K562 (cell line): Measurements from ENCODE around the gene HAPLN2. TPM values are rescaled to one million over a fixed set of nuclear protein-coding genes. Genes with fewer than 3 reads are reported as not detected.

Experiments used
- ATAC-seq: fragments of 200-7000 bp; cut with Tn5 transposase; 3 replicates; pipeline ENCODE4 v1.9.1; 2020; ENCODE audit warnings: moderate library complexity
- BruUV-seq: library from RNA; stranded (reverse); fragments of 400-500 nt; replicated peaks from 2 replicates; lab custom pipeline; 2021; lab: Mats Ljungman, UMichigan
- CTCF ChIA-PET: fragments of 300-600 bp; formaldehyde crosslinking; extraction: SDS; loops from one replicate; lab custom pipeline; 2021; ENCODE audit warnings: low intra/inter-chr PET ratio; lab: Yijun Ruan, JAX
- POLR2A ChIA-PET: fragments of 300-600, 350-650 bp; sonication (Branson Sonifier 250); formaldehyde crosslinking; extraction: SDS; loops from one replicate; lab custom pipeline; 2021; ENCODE audit warnings: antibody characterized with exemption, inconsistent platforms; lab: Yijun Ruan, JAX
- DNase-seq, 4 experiments: peaks; one replicate each; pipeline versions ENCODE4 v3.0.0 to v3.0.0-alpha.2; 2011 to 2018; ENCODE audit warnings: low spot score in 3 of 4, mixed read lengths in 3 of 4; ENCODE audit errors: extremely low read depth in 1 of 4
- FAIRE-seq: peaks from 2 replicates; lab custom pipeline; 2011; peaks lifted over from hg19 to GRCh38; lab: Jason Lieb, UNC
- H2AFZ ChIP-seq: 2 replicates; pipeline ENCODE4 v1.6.0; 2011; ENCODE audit warnings: low read depth, low read length, control low read depth, inconsistent platforms
- H3K27ac ChIP-seq: fragments of 200-600 bp; 3 replicates; pipeline ENCODE4 v1.8.0; 2011; ENCODE audit warnings: low read depth, mild to moderate bottlenecking, control low read depth, inconsistent platforms, low read length, moderate library complexity, mixed read lengths; ENCODE audit errors: extremely low read depth
- H3K27me3 ChIP-seq, 2 experiments: fragments of 300-600 bp in 1 of 2; 2 replicates in 1 of 2; 3 replicates in 1 of 2; pipeline versions ENCODE4 v1.6.0 to v1.8.0; 2011; ENCODE audit warnings: inconsistent platforms in 2 of 2, low read length in 2 of 2, mild to moderate bottlenecking in 1 of 2, mixed read lengths in 1 of 2, moderate library complexity in 1 of 2; ENCODE audit not compliant: control insufficient read depth in 2 of 2, insufficient read depth in 2 of 2
- H3K36me3 ChIP-seq: fragments of 300-600 bp; 3 replicates; pipeline ENCODE4 v1.8.0; 2011; ENCODE audit warnings: mild to moderate bottlenecking, low read length, inconsistent platforms; ENCODE audit not compliant: control insufficient read depth, insufficient read depth
- H3K4me1 ChIP-seq, 2 experiments: fragments of 200-600 bp in 1 of 2; replicated peaks in 1 of 2; 2 replicates in 1 of 2; 3 replicates in 1 of 2; pipeline versions ENCODE4 v1.5.1 to v1.8.0; 2011; ENCODE audit warnings: inconsistent platforms in 2 of 2, low read length in 2 of 2, mild to moderate bottlenecking in 1 of 2, mixed read lengths in 1 of 2, moderate library complexity in 1 of 2; ENCODE audit not compliant: control insufficient read depth in 2 of 2, insufficient read depth in 2 of 2
- H3K4me2 ChIP-seq: 2 replicates; pipeline ENCODE4 v1.6.1; 2011; ENCODE audit warnings: low read length, control low read depth, inconsistent platforms, mixed read lengths; ENCODE audit not compliant: insufficient read depth
- H3K4me3 ChIP-seq: fragments of 200-600 bp; sonication (generic), shearing (Covaris generic); 2 replicates; pipeline ENCODE4 v1.5.1; 2016; ENCODE audit warnings: control low read depth, inconsistent platforms
- H3K79me2 ChIP-seq: fragments of 200-600 bp; 3 replicates; pipeline ENCODE4 v1.8.0; 2011; ENCODE audit warnings: low read length, inconsistent platforms; ENCODE audit not compliant: control insufficient read depth, insufficient read depth
- H3K9ac ChIP-seq, 2 experiments: 2 replicates each; pipeline versions ENCODE4 v1.6.0 to v1.6.1; 2011; ENCODE audit warnings: low read depth in 2 of 2, low read length in 2 of 2, control low read depth in 1 of 2, inconsistent platforms in 1 of 2, mild to moderate bottlenecking in 1 of 2, mixed read lengths in 1 of 2; ENCODE audit not compliant: insufficient read depth in 1 of 2
- H3K9me1 ChIP-seq: one replicate; pipeline ENCODE4 v1.6.0; 2011; ENCODE audit warnings: inconsistent platforms, mild to moderate bottlenecking, low read length, moderate library complexity; ENCODE audit not compliant: control insufficient read depth, insufficient read depth
- H3K9me3 ChIP-seq: replicated peaks from 2 replicates; pipeline ENCODE4 v1.5.1; 2011; ENCODE audit warnings: low read depth, low read length, inconsistent platforms; ENCODE audit not compliant: control insufficient read depth, insufficient read depth
- H4K20me1 ChIP-seq: replicated peaks from 2 replicates; pipeline ENCODE4 v1.6.1; 2011; ENCODE audit warnings: low read length, inconsistent platforms, mixed read lengths; ENCODE audit not compliant: control insufficient read depth, insufficient read depth
- HLTF ChIP-seq: fragments of 450-650 bp; IDR thresholded peaks from 2 replicates; pipeline ENCODE4 v1.6.1; 2016
- PML ChIP-seq: IDR thresholded peaks from 2 replicates; pipeline ENCODE4 v1.6.1; 2012; ENCODE audit warnings: low read length, inconsistent platforms
- RB1 ChIP-seq: fragments of 450-650 bp; IDR thresholded peaks from 2 replicates; pipeline ENCODE4 v1.6.1; 2017; ENCODE audit warnings: low read depth, mild to moderate bottlenecking
- RBM14 ChIP-seq: fragments of 200-400 bp; formaldehyde crosslinking; IDR thresholded peaks from 2 replicates; pipeline ENCODE4 v1.6.1; 2018; ENCODE audit warnings: low read depth, mild to moderate bottlenecking, low read length, moderate library complexity, borderline replicate concordance; ENCODE audit not compliant: insufficient read depth
- RNF2 ChIP-seq: sonication (generic); IDR thresholded peaks from 2 replicates; pipeline ENCODE4 v1.6.1; 2016
- SREBF1 ChIP-seq: fragments of 150-350 bp; IDR thresholded peaks from 2 replicates; pipeline ENCODE4 v1.6.1; 2014; ENCODE audit warnings: antibody characterized with exemption, low read depth, low read length, borderline replicate concordance
- TEAD1 ChIP-seq, 2 experiments: fragments of 450-650 bp in 1 of 2; sonication (generic) in 1 of 2; formaldehyde crosslinking; IDR thresholded peaks; 2 replicates each; pipeline versions ENCODE4 v1.4.0 to v1.8.0; 2020 to 2022; ENCODE audit warnings: mild to moderate bottlenecking in 2 of 2, missing genetic modification reagents in 1 of 2
- ZFP36 ChIP-seq: fragments of 150-350 bp; IDR thresholded peaks from 2 replicates; pipeline ENCODE4 v1.6.1; 2018; ENCODE audit warnings: low read length, low read depth; ENCODE audit not compliant: partially characterized antibody
- ZNF121 ChIP-seq: sonication (generic); formaldehyde crosslinking; conservative IDR thresholded peaks from 2 replicates; pipeline ENCODE4 v1.8.0; 2022; ENCODE audit warnings: missing genetic modification reagents
- ZNF143 ChIP-seq: sonication (generic); formaldehyde crosslinking; IDR thresholded peaks from 2 replicates; pipeline ENCODE4 v1.9.0; 2022; ENCODE audit warnings: mild to moderate bottlenecking, missing genetic modification reagents
- ZNF165 ChIP-seq: fragments of 250-450 bp; sonication (Bioruptor Pico); IDR thresholded peaks from 2 replicates; pipeline ENCODE4 v1.4.0; 2020; ENCODE audit warnings: borderline replicate concordance
- WGBS: fragments of 100-300 bp; shearing (Covaris generic); methylation state at CpG from one replicate; pipeline ENCODE4 v1.1.6; 2016; ENCODE audit warnings: low coverage, mixed read lengths; ENCODE audit not compliant: insufficient coverage; ENCODE audit errors: missing lambda C conversion rate; 5-methylcytosine and 5-hydroxymethylcytosine counted together
- in situ Hi-C: fragments of 300-500 bp; cut with MboI; formaldehyde crosslinking; loops from 4 replicates; pipeline ENCODE4 v1.15.0; 2018; ENCODE audit warnings: inconsistent platforms, mixed read lengths
- intact Hi-C: fragments of 100-400 bp; cut with micrococcal nuclease; formaldehyde crosslinking; loops from 2 replicates; pipeline ENCODE4 v1.14.2; 2022
- polyA plus RNA-seq, 8 experiments: library from polyadenylated mRNA; depleted of rRNA in 4 of 8; stranded (reverse) in 5 of 8; unstranded in 3 of 8; fragments of >200 nt; fragmentation: Nextera tagmentation in 2 of 8; fragmentation: Illumina TruSeq in 1 of 8; extraction: Ambion mirVana in 2 of 8; extraction: Trizol in 1 of 8; gene quantifications; 2 replicates each; pipeline versions ENCODE4 v1.2.1 to v1.2.3, GENCODE V29; 2011 to 2014; ENCODE audit warnings: inconsistent platforms in 1 of 8, missing spikeins in 1 of 8
- total RNA-seq, 7 experiments: library from RNA; depleted of rRNA in 6 of 7; stranded (reverse); fragments of >200 nt in 6 of 7; fragmentation: Illumina TruSeq in 2 of 7; extraction: Trizol in 2 of 7; gene quantifications; 2 replicates each; pipeline versions ENCODE4 v1.2.1 to v1.2.3, GENCODE V29; 2011 to 2021; ENCODE audit warnings: low replicate concordance in 1 of 7
- TF ChIP-seq, protein P1 (sequence below): fragments of 450-650 bp; formaldehyde crosslinking; IDR thresholded peaks from 2 replicates; pipeline ENCODE4 v1.4.0; 2020; ENCODE audit warnings: mild to moderate bottlenecking, moderate library complexity
- TF ChIP-seq, protein P2 (sequence below), 2 experiments: fragments of 450-650 bp; conservative IDR thresholded peaks; 2 replicates each; pipeline ENCODE4 v1.6.1; 2017; ENCODE audit warnings: mild to moderate bottlenecking in 2 of 2, moderate library complexity in 2 of 2
- TF ChIP-seq, protein P3 (sequence below): fragments of 450-650 bp; IDR thresholded peaks from 2 replicates; pipeline ENCODE4 v1.7.0; 2016; ENCODE audit warnings: borderline replicate concordance
- TF ChIP-seq, protein P4 (sequence below): fragments of 450-650 bp; IDR thresholded peaks from 2 replicates; pipeline ENCODE4 v1.7.1; 2018; ENCODE audit warnings: mild to moderate bottlenecking, low read depth; ENCODE audit not compliant: partially characterized antibody

Gene HAPLN2
- total and polyA plus RNA-seq, 9 of the 15 experiments (the other 6 are each of a cell fraction or from before 2014, with no cell fraction given): 0.14 to 5.2 (median 3.8) TPM; not detected in 4

DNA sequence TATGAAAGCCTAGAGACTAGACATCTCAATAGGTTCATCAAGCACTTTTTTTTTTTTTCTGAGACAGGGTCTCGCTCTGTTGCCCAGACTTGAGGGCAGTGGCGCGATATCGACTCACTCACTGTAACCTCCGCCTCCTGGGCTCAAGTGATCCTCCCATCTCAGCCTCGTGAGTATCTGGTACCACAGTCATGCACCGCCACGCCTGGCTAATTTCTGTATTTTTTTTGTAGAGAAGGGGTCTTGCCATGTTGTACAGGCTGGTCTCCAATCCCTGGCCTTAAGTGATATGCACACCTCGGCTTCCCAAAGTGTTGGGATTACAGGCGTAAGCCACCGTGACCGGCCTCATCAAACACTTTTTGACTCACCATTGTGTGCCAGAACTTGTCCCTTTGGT, 17.3 kb upstream of the HAPLN2 start:
- Histone ChIP-seq H3K79me2 (peaks cover 46% of the 10 kb centered on the region), H3K4me2 (peak overlapping the region; percentile 97), H3K36me3 (peaks cover 30% of the 10 kb centered on the region), H3K9me3 (no peaks in the 10 kb centered on the region), H2AFZ (peak overlapping the region; percentile 100), H4K20me1 (no peaks in the 10 kb centered on the region), H3K27ac (peak overlapping the region; percentile 80; the same call in 2 of the 3 replicates), H3K4me1 (peaks cover 12% of the 10 kb centered on the region in 2 experiments; a peak in 4 of 5 replicates), H3K9ac (peak overlapping the region; percentile 86 to 93; a peak in 3 of 4 replicates), H3K9me1 (no peaks in the 10 kb centered on the region), H3K4me3 (peak overlapping the region; percentile 81), H3K27me3 (no peaks in the 10 kb centered on the region)
- FAIRE-seq (no peak), ATAC-seq (peak; percentile 15), DNase-seq (peak in 1 of 4 experiments; percentile 28)
- intact Hi-C loops: loop anchor here (1.0 kb wide), 1 partner anchor 146 kb away; no protein-coding TSS in a partner anchor
- 32% methylated on average over 12 of the region's 12 CpGs for WGBS
- CTCF ChIA-PET: interaction anchor here (0.7 to 1.2 kb wide), 4 partner anchors 18 to 209 kb away, joined by 3 to 6 read pairs (median 4); no protein-coding TSS in a partner anchor
- no TSS peak for BruUV-seq
- in situ Hi-C loops: loop anchor here (5.0 kb wide), 2 partner anchors 145 to 215 kb away; no protein-coding TSS in a partner anchor
- POLR2A ChIA-PET: interaction anchor here (0.6 to 3.2 kb wide), 5 partner anchors 9 to 59 kb away, joined by 3 to 16 read pairs (median 5); partner anchors contain the start of gene NAXE
- TF ChIP-seq ZFP36: no peak
- TF ChIP-seq TEAD1 (CRISPR knock-in tag; IDR thresholded peaks at IDR 0.05): no peak
- no peak for TF ChIP-seq PML
- no peak for TF ChIP-seq ZNF165
- TF ChIP-seq SREBF1: no peak
- TF ChIP-seq ZNF121 (CRISPR knock-in tag): peak; percentile 90
- TF ChIP-seq, protein P1, sequence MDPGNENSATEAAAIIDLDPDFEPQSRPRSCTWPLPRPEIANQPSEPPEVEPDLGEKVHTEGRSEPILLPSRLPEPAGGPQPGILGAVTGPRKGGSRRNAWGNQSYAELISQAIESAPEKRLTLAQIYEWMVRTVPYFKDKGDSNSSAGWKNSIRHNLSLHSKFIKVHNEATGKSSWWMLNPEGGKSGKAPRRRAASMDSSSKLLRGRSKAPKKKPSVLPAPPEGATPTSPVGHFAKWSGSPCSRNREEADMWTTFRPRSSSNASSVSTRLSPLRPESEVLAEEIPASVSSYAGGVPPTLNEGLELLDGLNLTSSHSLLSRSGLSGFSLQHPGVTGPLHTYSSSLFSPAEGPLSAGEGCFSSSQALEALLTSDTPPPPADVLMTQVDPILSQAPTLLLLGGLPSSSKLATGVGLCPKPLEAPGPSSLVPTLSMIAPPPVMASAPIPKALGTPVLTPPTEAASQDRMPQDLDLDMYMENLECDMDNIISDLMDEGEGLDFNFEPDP (CRISPR knock-in tag): no peak
- no peak for TF ChIP-seq RNF2
- TF ChIP-seq HLTF: no peak
- 0 out of 2 replicates have a peak, but pooled peaks have one; percentile 18 for TF ChIP-seq ZNF143 (CRISPR knock-in tag)
- TF ChIP-seq, protein P2, sequence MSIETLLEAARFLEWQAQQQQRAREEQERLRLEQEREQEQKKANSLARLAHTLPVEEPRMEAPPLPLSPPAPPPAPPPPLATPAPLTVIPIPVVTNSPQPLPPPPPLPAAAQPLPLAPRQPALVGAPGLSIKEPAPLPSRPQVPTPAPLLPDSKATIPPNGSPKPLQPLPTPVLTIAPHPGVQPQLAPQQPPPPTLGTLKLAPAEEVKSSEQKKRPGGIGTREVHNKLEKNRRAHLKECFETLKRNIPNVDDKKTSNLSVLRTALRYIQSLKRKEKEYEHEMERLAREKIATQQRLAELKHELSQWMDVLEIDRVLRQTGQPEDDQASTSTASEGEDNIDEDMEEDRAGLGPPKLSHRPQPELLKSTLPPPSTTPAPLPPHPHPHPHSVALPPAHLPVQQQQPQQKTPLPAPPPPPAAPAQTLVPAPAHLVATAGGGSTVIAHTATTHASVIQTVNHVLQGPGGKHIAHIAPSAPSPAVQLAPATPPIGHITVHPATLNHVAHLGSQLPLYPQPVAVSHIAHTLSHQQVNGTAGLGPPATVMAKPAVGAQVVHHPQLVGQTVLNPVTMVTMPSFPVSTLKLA (conservative IDR thresholded peaks at IDR 0.05): no peak
- TF ChIP-seq, protein P3, sequence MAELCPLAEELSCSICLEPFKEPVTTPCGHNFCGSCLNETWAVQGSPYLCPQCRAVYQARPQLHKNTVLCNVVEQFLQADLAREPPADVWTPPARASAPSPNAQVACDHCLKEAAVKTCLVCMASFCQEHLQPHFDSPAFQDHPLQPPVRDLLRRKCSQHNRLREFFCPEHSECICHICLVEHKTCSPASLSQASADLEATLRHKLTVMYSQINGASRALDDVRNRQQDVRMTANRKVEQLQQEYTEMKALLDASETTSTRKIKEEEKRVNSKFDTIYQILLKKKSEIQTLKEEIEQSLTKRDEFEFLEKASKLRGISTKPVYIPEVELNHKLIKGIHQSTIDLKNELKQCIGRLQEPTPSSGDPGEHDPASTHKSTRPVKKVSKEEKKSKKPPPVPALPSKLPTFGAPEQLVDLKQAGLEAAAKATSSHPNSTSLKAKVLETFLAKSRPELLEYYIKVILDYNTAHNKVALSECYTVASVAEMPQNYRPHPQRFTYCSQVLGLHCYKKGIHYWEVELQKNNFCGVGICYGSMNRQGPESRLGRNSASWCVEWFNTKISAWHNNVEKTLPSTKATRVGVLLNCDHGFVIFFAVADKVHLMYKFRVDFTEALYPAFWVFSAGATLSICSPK: no peak
- no peak for TF ChIP-seq RBM14
- TF ChIP-seq, protein P4, sequence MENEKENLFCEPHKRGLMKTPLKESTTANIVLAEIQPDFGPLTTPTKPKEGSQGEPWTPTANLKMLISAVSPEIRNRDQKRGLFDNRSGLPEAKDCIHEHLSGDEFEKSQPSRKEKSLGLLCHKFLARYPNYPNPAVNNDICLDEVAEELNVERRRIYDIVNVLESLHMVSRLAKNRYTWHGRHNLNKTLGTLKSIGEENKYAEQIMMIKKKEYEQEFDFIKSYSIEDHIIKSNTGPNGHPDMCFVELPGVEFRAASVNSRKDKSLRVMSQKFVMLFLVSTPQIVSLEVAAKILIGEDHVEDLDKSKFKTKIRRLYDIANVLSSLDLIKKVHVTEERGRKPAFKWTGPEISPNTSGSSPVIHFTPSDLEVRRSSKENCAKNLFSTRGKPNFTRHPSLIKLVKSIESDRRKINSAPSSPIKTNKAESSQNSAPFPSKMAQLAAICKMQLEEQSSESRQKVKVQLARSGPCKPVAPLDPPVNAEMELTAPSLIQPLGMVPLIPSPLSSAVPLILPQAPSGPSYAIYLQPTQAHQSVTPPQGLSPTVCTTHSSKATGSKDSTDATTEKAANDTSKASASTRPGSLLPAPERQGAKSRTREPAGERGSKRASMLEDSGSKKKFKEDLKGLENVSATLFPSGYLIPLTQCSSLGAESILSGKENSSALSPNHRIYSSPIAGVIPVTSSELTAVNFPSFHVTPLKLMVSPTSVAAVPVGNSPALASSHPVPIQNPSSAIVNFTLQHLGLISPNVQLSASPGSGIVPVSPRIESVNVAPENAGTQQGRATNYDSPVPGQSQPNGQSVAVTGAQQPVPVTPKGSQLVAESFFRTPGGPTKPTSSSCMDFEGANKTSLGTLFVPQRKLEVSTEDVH: no peak
- no peak for TF ChIP-seq RB1
